ENCODE data around the gene EFNA5.

GRCh38 chr5:107671742-107672210, 1.0 kb upstream of the EFNA5 start:
- no peak for TF ChIP-seq CTCF (IDR thresholded peaks at IDR 0.05)
- TF ChIP-seq POLR2AphosphoS5 (IDR thresholded peaks at IDR 0.05), result peak; percentile 5

Data from gastroesophageal sphincter (tissue), 3 donors.